HG03025 (cell line): Measurements from ENCODE around the gene APOBEC3A.
"Not testable (repeated sequence)": the region's sequence is repeated elsewhere in the genome, so short reads cannot be mapped to it uniquely, and the experiment has no call there.

Experiments used
- ATAC-seq: cut with Tn5 transposase; IDR thresholded peaks from one replicate; pipeline ENCODE4 v1.9.1; 2021; ENCODE audit warnings: mild to moderate bottlenecking, moderate library complexity; ENCODE audit not compliant: unreplicated experiment, low FRiP score

The APOBEC3A gene

GRCh38 chr22:38977289-38977688 lies 19.9 kb downstream of the APOBEC3A start:
- ATAC-seq = not testable (repeated sequence)

GRCh38 chr22:38980587-38980986 lies 23.2 kb downstream of the APOBEC3A start:
- not testable (repeated sequence) for ATAC-seq

- no peak for ATAC-seq
Measured at GRCh38 chr22:38981005-38981991, 23.9 kb downstream of the APOBEC3A start.

- ATAC-seq = peak; percentile 44
Measured at GRCh38 chr22:38981992-38982927, 24.9 kb downstream of the APOBEC3A start, which contains the start of gene APOBEC3B. Gene APOBEC3B (plus strand): TSS chr22:38982347. CDS start chr22:38982454, 107 bp downstream.

- ATAC-seq = no peak
Measured at GRCh38 chr22:38984224-38984623, 26.8 kb downstream of the APOBEC3A start.

- ATAC-seq = peak; percentile 46
Measured at GRCh38 chr22:38984784-38985757, 27.7 kb downstream of the APOBEC3A start.

- ATAC-seq = no peak
Measured at GRCh38 chr22:38986629-38987028, 29.2 kb downstream of the APOBEC3A start.

- no peak for ATAC-seq
Measured at GRCh38 chr22:38987171-38987895, 29.9 kb downstream of the APOBEC3A start.

GRCh38 chr22:38989466-38989865 lies 32.1 kb downstream of the APOBEC3A start:
- no peak for ATAC-seq

- not testable (repeated sequence) for ATAC-seq
Measured at GRCh38 chr22:38992871-38993371, 35.5 kb downstream of the APOBEC3A start.

- no peak for ATAC-seq
Measured at GRCh38 chr22:38996105-38996504, 38.7 kb downstream of the APOBEC3A start.

GRCh38 chr22:38997518-38997917 lies 40.1 kb downstream of the APOBEC3A start:
- no peak for ATAC-seq

GRCh38 chr22:39003165-39003638 lies 45.8 kb downstream of the APOBEC3A start:
- no peak for ATAC-seq

- no peak for ATAC-seq
Measured at GRCh38 chr22:39007177-39007576, 49.8 kb downstream of the APOBEC3A start.

GRCh38 chr22:39008271-39008850 lies 51.0 kb downstream of the APOBEC3A start:
- ATAC-seq = not testable (repeated sequence)

GRCh38 chr22:39010946-39011345 lies 53.5 kb downstream of the APOBEC3A start:
- ATAC-seq = no peak
